ENCODE data around the gene TREX2.

TREX2 gene

GRCh38 chrX:153455571-153455970 is 9.7 kb upstream of the TREX2 start:
- H3K23ac ChIP-seq (ENCODE audit: low read length) = no peak overlapping the region
- H3K18ac ChIP-seq (ENCODE audit: low read length) = no peak overlapping the region
- no peak overlapping the region for H2BK5ac ChIP-seq (ENCODE audit: low read depth, low read length, poor library complexity)
- H4K8ac ChIP-seq (ENCODE audit: low read depth, low read length) = no peak overlapping the region
- H3K9me3 ChIP-seq (ENCODE audit: insufficient read depth, low read depth, low read length) = no peaks in the 10 kb centered on the region
- peaks cover 6% of the 10 kb centered on the region for H3K79me1 ChIP-seq (ENCODE audit: low read length)
- no peak overlapping the region for H3K14ac ChIP-seq (ENCODE audit: low read length)
- no peak overlapping the region for H3K27ac ChIP-seq (ENCODE audit: low read depth, low read length)
- no peak for DNase-seq
- H3K27me3 ChIP-seq (ENCODE audit: insufficient read depth, low read length) = no peaks in the 10 kb centered on the region
- no peak overlapping the region for H4K12ac ChIP-seq (ENCODE audit: low read depth, low read length)
- WGBS (ENCODE audit: extremely low coverage, insufficient coverage, insufficient read length) = no CpG with 5 or more reads among the region's 16 CpGs
- H4K91ac ChIP-seq (ENCODE audit: low read depth, low read length) = no peak overlapping the region
- no peak overlapping the region for H3K9ac ChIP-seq (ENCODE audit: low read length)
- H3K4me2 ChIP-seq (ENCODE audit: low read length) = no peak overlapping the region
- H2AFZ ChIP-seq (ENCODE audit: insufficient read depth, low read length, poor library complexity) = no peak overlapping the region
- H2BK12ac ChIP-seq (ENCODE audit: low read length) = no peak overlapping the region
- no peak overlapping the region for H2BK120ac ChIP-seq (ENCODE audit: insufficient read depth, low read length, poor library complexity)
- H2AK5ac ChIP-seq (ENCODE audit: low read length) = no peak overlapping the region
- no peaks in the 10 kb centered on the region for H3K79me2 ChIP-seq (ENCODE audit: control insufficient read depth, insufficient read depth, low read length, poor library complexity)
- H3K4me1 ChIP-seq (ENCODE audit: control insufficient read depth in 1 of 2, insufficient read depth in 2 of 2, low read length in 2 of 2) = peaks cover 4 to 9% of the 10 kb centered on the region in 2 experiments
- H3K4ac ChIP-seq (ENCODE audit: low read depth, low read length) = no peak overlapping the region
- no peak overlapping the region for H3K4me3 ChIP-seq (ENCODE audit: low read depth, low read length)
- peaks cover 9 to 12% of the 10 kb centered on the region in 2 experiments for H3K36me3 ChIP-seq (ENCODE audit: control insufficient read depth in 1 of 2, insufficient read depth in 2 of 2, low read length in 2 of 2)

GRCh38 chrX:153454901-153455550 is 9.2 kb upstream of the TREX2 start:
- WGBS (ENCODE audit: extremely low coverage, insufficient coverage, insufficient read length) = no CpG with 5 or more reads among the region's 16 CpGs

GRCh38 chrX:153450949-153451277 is 5.1 kb upstream of the TREX2 start:
- Histone ChIP-seq H3K14ac (ENCODE audit: low read length) (no peak overlapping the region), H3K79me2 (ENCODE audit: control insufficient read depth, insufficient read depth, low read length, poor library complexity) (no peaks in the 10 kb centered on the region), H3K9ac (ENCODE audit: low read length) (no peak overlapping the region), H3K9me3 (ENCODE audit: insufficient read depth, low read depth, low read length) (no peaks in the 10 kb centered on the region), H2AK5ac (ENCODE audit: low read length) (no peak overlapping the region), H3K4ac (ENCODE audit: low read depth, low read length) (no peak overlapping the region), H2BK12ac (ENCODE audit: low read length) (no peak overlapping the region), H3K23ac (ENCODE audit: low read length) (no peak overlapping the region), H3K18ac (ENCODE audit: low read length) (no peak overlapping the region), H2BK5ac (ENCODE audit: low read depth, low read length, poor library complexity) (no peak overlapping the region), H3K4me1 (ENCODE audit: control insufficient read depth in 1 of 2, insufficient read depth in 2 of 2, low read length in 2 of 2) (peaks cover 0 to 2% of the 10 kb centered on the region in 2 experiments), H3K27me3 (ENCODE audit: insufficient read depth, low read length) (no peaks in the 10 kb centered on the region), H3K4me2 (ENCODE audit: low read length) (no peak overlapping the region), H2BK120ac (ENCODE audit: insufficient read depth, low read length, poor library complexity) (no peak overlapping the region), H4K91ac (ENCODE audit: low read depth, low read length) (no peak overlapping the region), H3K79me1 (ENCODE audit: low read length) (no peaks in the 10 kb centered on the region), H2AFZ (ENCODE audit: insufficient read depth, low read length, poor library complexity) (no peak overlapping the region), H4K8ac (ENCODE audit: low read depth, low read length) (no peak overlapping the region), H3K4me3 (ENCODE audit: low read depth, low read length) (no peak overlapping the region), H3K36me3 (ENCODE audit: control insufficient read depth in 1 of 2, insufficient read depth in 2 of 2, low read length in 2 of 2) (peaks cover 8% of the 10 kb centered on the region in 2 experiments), H3K27ac (ENCODE audit: low read depth, low read length) (no peak overlapping the region), H4K12ac (ENCODE audit: low read depth, low read length) (no peak overlapping the region)
- no CpG with 5 or more reads among the region's 8 CpGs for WGBS (ENCODE audit: extremely low coverage, insufficient coverage, insufficient read length)
- no peak for DNase-seq

More at GRCh38 chrX:153454901-153455550, 9.2 kb upstream of the TREX2 start:
- Histone ChIP-seq H2BK5ac (ENCODE audit: low read depth, low read length, poor library complexity) (no peak overlapping the region), H3K23ac (ENCODE audit: low read length) (no peak overlapping the region), H3K79me2 (ENCODE audit: control insufficient read depth, insufficient read depth, low read length, poor library complexity) (no peaks in the 10 kb centered on the region), H4K12ac (ENCODE audit: low read depth, low read length) (no peak overlapping the region), H3K18ac (ENCODE audit: low read length) (no peak overlapping the region), H3K27ac (ENCODE audit: low read depth, low read length) (no peak overlapping the region), H4K8ac (ENCODE audit: low read depth, low read length) (no peak overlapping the region), H4K91ac (ENCODE audit: low read depth, low read length) (no peak overlapping the region), H2AK5ac (ENCODE audit: low read length) (no peak overlapping the region), H3K4ac (ENCODE audit: low read depth, low read length) (no peak overlapping the region), H2AFZ (ENCODE audit: insufficient read depth, low read length, poor library complexity) (no peak overlapping the region), H3K27me3 (ENCODE audit: insufficient read depth, low read length) (no peaks in the 10 kb centered on the region), H3K4me3 (ENCODE audit: low read depth, low read length) (no peak overlapping the region), H2BK12ac (ENCODE audit: low read length) (no peak overlapping the region), H3K36me3 (ENCODE audit: control insufficient read depth in 1 of 2, insufficient read depth in 2 of 2, low read length in 2 of 2) (peaks cover 9 to 12% of the 10 kb centered on the region in 2 experiments), H3K9ac (ENCODE audit: low read length) (no peak overlapping the region), H3K79me1 (ENCODE audit: low read length) (peaks cover 4% of the 10 kb centered on the region), H3K4me1 (ENCODE audit: control insufficient read depth in 1 of 2, insufficient read depth in 2 of 2, low read length in 2 of 2) (peaks cover 3 to 8% of the 10 kb centered on the region in 2 experiments), H3K9me3 (ENCODE audit: insufficient read depth, low read depth, low read length) (no peaks in the 10 kb centered on the region), H3K4me2 (ENCODE audit: low read length) (no peak overlapping the region), H3K14ac (ENCODE audit: low read length) (no peak overlapping the region), H2BK120ac (ENCODE audit: insufficient read depth, low read length, poor library complexity) (no peak overlapping the region)
- no peak for DNase-seq

- no peak overlapping the region for H2BK12ac ChIP-seq (ENCODE audit: low read length)
- H3K4me3 ChIP-seq (ENCODE audit: low read depth, low read length) = no peak overlapping the region
- no CpG with 5 or more reads among the region's 26 CpGs for WGBS (ENCODE audit: extremely low coverage, insufficient coverage, insufficient read length)
- H4K8ac ChIP-seq (ENCODE audit: low read depth, low read length) = no peak overlapping the region
- H2BK120ac ChIP-seq (ENCODE audit: insufficient read depth, low read length, poor library complexity) = no peak overlapping the region
- H3K9ac ChIP-seq (ENCODE audit: low read length) = no peak overlapping the region
- H3K4ac ChIP-seq (ENCODE audit: low read depth, low read length) = no peak overlapping the region
- H3K4me1 ChIP-seq (ENCODE audit: control insufficient read depth in 1 of 2, insufficient read depth in 2 of 2, low read length in 2 of 2) = peaks cover 0 to 2% of the 10 kb centered on the region in 2 experiments
- H3K4me2 ChIP-seq (ENCODE audit: low read length) = no peak overlapping the region
- no peak overlapping the region for H4K91ac ChIP-seq (ENCODE audit: low read depth, low read length)
- no peaks in the 10 kb centered on the region for H3K9me3 ChIP-seq (ENCODE audit: insufficient read depth, low read depth, low read length)
- H3K14ac ChIP-seq (ENCODE audit: low read length) = no peak overlapping the region
- no peak overlapping the region for H3K23ac ChIP-seq (ENCODE audit: low read length)
- no peak overlapping the region for H3K27ac ChIP-seq (ENCODE audit: low read depth, low read length)
- H3K18ac ChIP-seq (ENCODE audit: low read length) = no peak overlapping the region
- H3K36me3 ChIP-seq (ENCODE audit: control insufficient read depth in 1 of 2, insufficient read depth in 2 of 2, low read length in 2 of 2) = peaks cover 4 to 8% of the 10 kb centered on the region in 2 experiments
- H3K79me2 ChIP-seq (ENCODE audit: control insufficient read depth, insufficient read depth, low read length, poor library complexity) = no peaks in the 10 kb centered on the region
- no peak overlapping the region for H2AFZ ChIP-seq (ENCODE audit: insufficient read depth, low read length, poor library complexity)
- no peak overlapping the region for H2AK5ac ChIP-seq (ENCODE audit: low read length)
- no peak overlapping the region for H2BK5ac ChIP-seq (ENCODE audit: low read depth, low read length, poor library complexity)
- H3K27me3 ChIP-seq (ENCODE audit: insufficient read depth, low read length) = no peaks in the 10 kb centered on the region
- DNase-seq = no peak
- H3K79me1 ChIP-seq (ENCODE audit: low read length) = no peaks in the 10 kb centered on the region
- no peak overlapping the region for H4K12ac ChIP-seq (ENCODE audit: low read depth, low read length)
These were observed 4.5 kb upstream of the TREX2 start for GRCh38 chrX:153450114-153450948.

Data from trophoblast cell (in vitro differentiated cells and primary cell).